Urinary bladder (tissue), 4 donors: ENCODE measurements around the gene USP34. TPM values are rescaled to one million over a fixed set of nuclear protein-coding genes. Genes with fewer than 3 reads are reported as not detected.
"Not testable (repeated sequence)": the region's sequence is repeated elsewhere in the genome, so short reads cannot be mapped to it uniquely, and the experiment has no call there.

Experiments used
- DNase-seq: peaks from one replicate; pipeline ENCODE4 v3.0.0-alpha.2; 2015; ENCODE audit errors: extremely low spot score
- H3K27ac ChIP-seq: one replicate; pipeline ENCODE4 v1.5.1; 2013; ENCODE audit warnings: low read depth, mild to moderate bottlenecking, moderate library complexity
- H3K36me3 ChIP-seq: one replicate; pipeline ENCODE4 v1.6.1; 2013; ENCODE audit warnings: mild to moderate bottlenecking, moderate library complexity; ENCODE audit not compliant: insufficient read depth
- H3K4me1 ChIP-seq: one replicate; pipeline ENCODE4 v1.6.1; 2013; ENCODE audit warnings: mild to moderate bottlenecking, moderate library complexity; ENCODE audit not compliant: insufficient read depth
- H3K4me3 ChIP-seq: one replicate; pipeline ENCODE4 v1.5.1; 2013; ENCODE audit warnings: low read depth, low read length
- WGBS: extraction: QIAGEN DNeasy Blood & Tissue Kit; methylation state at CpG from one replicate; pipeline ENCODE4 v1.1.7; 2013; 5-methylcytosine and 5-hydroxymethylcytosine counted together
- polyA plus RNA-seq: library from polyadenylated mRNA; stranded (reverse); fragments of 200-250 nt; gene quantifications from one replicate; pipeline ENCODE4 v1.2.3, GENCODE V29; 2013
- total RNA-seq: library from RNA; depleted of rRNA; stranded (reverse); fragments of >200 nt; gene quantifications from one replicate; pipeline ENCODE4 v1.2.3, GENCODE V29; 2014
- donor health status: healthy with polysubstance abuse.
- donor health status: healthy.

The USP34 gene
- total and polyA plus RNA-seq, 2 donors: 48.2 to 294 TPM

DNA sequence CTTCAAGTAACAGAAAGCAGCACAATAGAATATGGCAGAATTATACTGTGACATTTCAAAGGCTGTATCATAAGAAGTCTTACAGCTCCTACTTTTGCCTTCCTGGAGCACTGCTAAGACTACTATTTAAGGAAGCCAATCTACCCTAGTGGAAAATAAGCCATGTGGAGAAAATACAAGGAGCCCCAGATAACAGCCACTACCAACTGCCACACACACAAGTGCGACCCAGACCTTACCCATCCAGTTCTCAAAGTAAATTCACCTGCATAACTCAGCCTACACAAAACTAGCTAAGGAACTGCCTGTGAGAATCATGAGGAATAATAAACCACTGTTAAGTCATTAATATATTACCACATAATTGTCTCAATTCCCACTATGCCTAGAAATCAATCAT lies 66.4 kb downstream of the USP34 start:
- DNase-seq: no peak
- Histone ChIP-seq H3K36me3 (peaks cover 2% of the 10 kb centered on the region), H3K4me3 (no peak overlapping the region), H3K27ac (no peak overlapping the region), H3K4me1 (no peaks in the 10 kb centered on the region)
- 92% methylated on average over 1 of the region's 1 CpG for WGBS

DNA sequence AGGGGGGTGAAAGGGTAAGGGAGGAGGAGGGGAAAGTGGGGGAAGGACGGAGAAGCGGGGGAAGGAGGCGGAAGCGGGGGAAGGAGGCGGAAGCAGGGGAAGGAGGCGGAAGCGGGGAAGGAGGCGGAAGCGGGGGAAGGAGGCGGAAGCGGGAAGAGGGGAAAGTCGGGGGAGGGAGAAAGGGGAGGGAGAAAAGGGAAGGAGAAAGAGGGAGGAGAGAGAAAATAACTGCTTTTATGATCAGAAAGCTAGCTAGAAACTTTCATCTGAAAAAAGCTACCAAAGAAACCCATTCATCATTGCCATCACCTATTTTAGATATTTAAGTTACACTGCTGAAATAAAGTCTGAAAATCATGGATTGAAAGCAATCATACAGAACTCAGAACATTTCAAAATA lies 72.5 kb downstream of the USP34 start:
- no peak overlapping the region for H3K27ac ChIP-seq
- H3K4me3 ChIP-seq: no peak overlapping the region
- WGBS: 94% methylated on average over 12 of the region's 12 CpGs
- no peaks in the 10 kb centered on the region for H3K4me1 ChIP-seq
- DNase-seq: no peak
- no peaks in the 10 kb centered on the region for H3K36me3 ChIP-seq

DNA sequence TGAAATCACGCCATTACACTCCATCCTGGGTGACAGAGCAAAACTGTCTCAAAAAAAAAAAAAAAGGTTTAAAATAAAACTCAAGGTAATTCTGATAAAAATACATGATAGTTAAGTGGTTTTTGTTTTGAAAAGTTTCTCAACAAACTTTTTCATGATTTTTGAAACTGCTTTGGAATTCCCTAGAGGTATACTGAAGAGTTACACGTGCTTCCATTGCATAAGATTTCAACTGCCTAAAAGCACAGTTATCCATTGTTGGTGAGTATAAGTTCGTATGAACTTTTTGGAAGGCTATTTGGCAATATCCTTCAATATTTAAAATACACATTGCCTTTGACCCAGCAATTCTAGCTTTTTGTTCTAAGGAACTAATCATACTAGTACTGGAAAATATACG lies 74.9 kb downstream of the USP34 start:
- 93% methylated on average over 4 of the region's 4 CpGs for WGBS
- H3K27ac ChIP-seq: no peak overlapping the region
- no peaks in the 10 kb centered on the region for H3K4me1 ChIP-seq
- no peak overlapping the region for H3K4me3 ChIP-seq
- DNase-seq: no peak
- H3K36me3 ChIP-seq: no peaks in the 10 kb centered on the region

DNA sequence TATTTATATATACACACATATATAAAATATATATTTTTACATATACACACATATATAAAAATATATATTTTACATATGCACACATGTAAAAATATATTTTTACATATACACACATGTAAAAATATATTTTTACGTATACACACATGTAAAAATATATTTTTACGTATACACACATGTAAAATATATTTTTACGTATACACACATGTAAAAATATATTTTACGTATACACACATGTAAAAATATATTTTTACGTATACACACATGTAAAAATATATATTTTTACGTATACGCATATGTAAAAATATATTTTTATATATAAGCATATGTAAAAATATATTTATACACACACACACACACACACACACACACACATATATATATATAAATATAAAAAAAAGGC lies 83.3 kb downstream of the USP34 start:
- H3K4me1 ChIP-seq, H3K4me3 ChIP-seq, DNase-seq, H3K27ac ChIP-seq, H3K36me3 ChIP-seq: not testable (repeated sequence)
- 98% methylated on average over 7 of the region's 7 CpGs for WGBS

DNA sequence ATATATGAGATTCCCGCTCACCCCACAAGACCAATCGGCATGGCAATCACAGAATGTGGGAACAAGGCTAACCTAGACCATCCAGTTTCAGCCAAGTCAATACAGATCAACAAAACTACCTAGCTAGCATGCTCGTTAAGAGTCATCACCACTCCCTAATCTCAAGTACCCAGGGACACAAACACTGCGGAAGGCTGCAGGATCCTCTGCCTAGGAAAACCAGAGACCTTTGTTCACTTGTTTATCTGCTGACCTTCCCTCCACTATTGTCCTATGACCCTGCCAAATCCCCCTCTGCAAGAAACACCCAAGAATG lies 90.0 kb downstream of the USP34 start:
- H3K27ac ChIP-seq, H3K36me3 ChIP-seq, H3K4me3 ChIP-seq, H3K4me1 ChIP-seq, DNase-seq: not testable (repeated sequence)
- WGBS: 95% methylated on average over 4 of the region's 4 CpGs

DNA sequence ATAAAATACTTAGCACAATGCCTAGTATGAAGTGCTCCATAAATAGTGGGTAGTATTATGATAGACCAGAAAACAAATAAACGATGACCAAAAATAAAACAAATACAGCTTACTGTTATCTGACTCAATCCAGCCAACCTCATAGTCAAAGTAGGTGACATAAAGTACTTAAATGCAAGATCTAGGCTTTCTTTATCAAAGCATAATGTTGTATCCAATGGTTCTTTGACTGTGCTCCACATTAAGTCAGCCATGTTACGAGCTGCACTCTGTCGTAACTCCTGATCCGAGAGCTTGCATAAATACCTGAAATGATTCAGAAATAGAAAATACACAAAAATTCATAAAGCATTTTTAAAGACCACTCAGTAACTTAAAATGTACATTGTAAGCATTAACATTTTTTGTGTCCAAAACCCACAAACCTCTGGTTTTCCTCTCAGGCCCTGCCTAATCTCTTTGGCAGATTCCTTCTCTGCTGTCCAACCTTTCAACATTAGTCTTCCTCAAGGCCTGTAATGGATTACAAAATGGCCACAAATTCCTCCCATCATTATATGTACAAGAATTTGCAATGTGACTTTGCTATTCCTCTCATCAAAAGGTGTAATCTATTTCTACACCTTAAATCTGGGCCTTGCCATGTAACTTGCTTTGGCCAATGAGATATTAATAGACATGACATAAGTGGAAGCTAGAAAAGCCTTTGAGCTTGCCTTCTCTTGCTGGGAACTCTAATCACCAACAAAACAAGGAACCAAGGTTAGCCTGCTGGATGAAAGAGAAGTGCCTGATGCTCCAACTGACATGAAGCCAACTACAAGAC lies 90.6 kb downstream of the USP34 start:
- no peak overlapping the region for H3K4me3 ChIP-seq

DNA sequence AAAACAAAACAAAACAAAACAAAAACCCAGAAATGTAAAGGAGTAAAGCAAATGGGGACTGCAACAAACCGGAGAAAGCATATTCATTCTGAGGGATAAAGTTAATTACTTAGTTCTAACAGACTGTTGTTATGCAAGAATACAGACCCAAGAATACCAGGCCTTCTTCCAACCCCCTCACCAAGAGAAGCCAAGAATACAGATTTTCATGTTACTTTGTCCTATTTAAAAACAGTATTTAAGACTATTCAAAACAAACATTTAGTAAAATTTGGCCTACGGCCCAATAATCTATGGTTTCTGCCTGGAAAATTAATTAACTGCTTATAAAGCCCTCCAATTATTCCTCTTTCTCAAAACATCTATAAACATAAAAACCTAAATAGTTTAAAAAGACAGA lies 91.4 kb downstream of the USP34 start:
- Histone ChIP-seq H3K36me3 (no peaks in the 10 kb centered on the region), H3K4me3 (no peak overlapping the region), H3K4me1 (no peaks in the 10 kb centered on the region), H3K27ac (no peak overlapping the region)
- no peak for DNase-seq
- 84% methylated on average over 2 of the region's 2 CpGs for WGBS

More for the DNA sequence above, 90.6 kb downstream of the USP34 start:
- no peak for DNase-seq
- no peaks in the 10 kb centered on the region for H3K4me1 ChIP-seq
- WGBS: 92% methylated on average over 4 of the region's 4 CpGs
- H3K27ac ChIP-seq: no peak overlapping the region
- no peaks in the 10 kb centered on the region for H3K36me3 ChIP-seq

DNA sequence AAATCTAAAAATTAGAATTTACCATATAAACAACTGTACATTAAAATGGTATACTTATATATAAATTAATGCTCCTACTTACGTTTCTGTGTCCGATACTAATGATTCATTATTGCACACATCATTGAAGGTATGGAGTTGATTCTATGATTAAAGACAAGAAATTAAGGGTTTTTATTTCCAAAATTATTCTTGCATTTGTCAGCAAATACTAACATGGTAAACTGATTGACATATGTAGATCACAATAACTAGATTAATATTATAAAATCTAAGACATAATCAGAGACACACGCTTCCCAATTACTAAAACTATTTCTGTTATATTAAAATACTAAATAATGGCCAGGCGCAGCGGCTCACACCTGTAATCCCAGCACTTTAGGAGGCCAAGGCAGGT lies 92.6 kb downstream of the USP34 start:
- Histone ChIP-seq H3K27ac (no peak overlapping the region), H3K4me1 (no peaks in the 10 kb centered on the region), H3K36me3 (no peaks in the 10 kb centered on the region), H3K4me3 (no peak overlapping the region)
- WGBS: 98% methylated on average over 5 of the region's 5 CpGs
- no peak for DNase-seq

DNA sequence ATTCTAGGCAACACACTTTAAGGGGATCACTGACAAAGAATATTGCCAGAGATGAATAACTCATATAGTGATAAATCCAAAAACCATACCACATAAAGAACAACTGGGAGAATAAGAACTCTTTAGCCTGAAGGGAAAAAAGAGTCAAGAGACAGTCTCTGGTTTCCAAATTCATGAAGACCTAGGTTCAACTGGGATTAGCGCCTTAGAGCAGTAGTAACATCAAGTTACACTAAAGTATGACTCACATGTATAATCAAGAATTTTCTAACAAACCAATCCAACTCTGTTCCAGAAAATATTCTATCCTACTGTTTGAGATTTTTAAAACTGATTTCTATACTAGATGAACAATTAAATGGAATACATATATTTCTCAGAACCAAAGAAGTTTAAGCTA lies 93.8 kb downstream of the USP34 start:
- Histone ChIP-seq H3K4me1 (no peaks in the 10 kb centered on the region), H3K4me3 (no peak overlapping the region), H3K27ac (no peak overlapping the region), H3K36me3 (no peaks in the 10 kb centered on the region)
- DNase-seq: no peak
- WGBS: 47% methylated on average over 1 of the region's 1 CpG

DNA sequence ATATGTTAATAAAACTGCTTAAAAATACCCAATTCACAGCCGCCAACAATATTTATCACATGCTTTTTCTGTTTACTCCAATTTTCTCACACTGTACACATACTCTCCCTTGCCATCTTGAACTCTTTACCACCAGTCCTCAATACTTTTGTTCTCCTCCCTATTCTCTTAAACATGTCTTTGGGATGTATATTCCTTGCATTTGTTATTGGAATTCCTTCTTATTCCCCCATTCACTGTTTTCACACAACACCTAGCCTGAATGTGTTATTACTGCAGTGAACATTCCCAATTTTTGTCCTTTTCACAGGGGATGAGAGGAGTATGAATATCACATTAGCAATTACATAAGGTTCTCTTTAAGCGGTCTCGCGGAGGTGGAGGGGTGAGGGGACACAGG lies 94.7 kb downstream of the USP34 start:
- no peaks in the 10 kb centered on the region for H3K36me3 ChIP-seq
- no peak overlapping the region for H3K27ac ChIP-seq
- 100% methylated on average over 4 of the region's 4 CpGs for WGBS

DNA sequence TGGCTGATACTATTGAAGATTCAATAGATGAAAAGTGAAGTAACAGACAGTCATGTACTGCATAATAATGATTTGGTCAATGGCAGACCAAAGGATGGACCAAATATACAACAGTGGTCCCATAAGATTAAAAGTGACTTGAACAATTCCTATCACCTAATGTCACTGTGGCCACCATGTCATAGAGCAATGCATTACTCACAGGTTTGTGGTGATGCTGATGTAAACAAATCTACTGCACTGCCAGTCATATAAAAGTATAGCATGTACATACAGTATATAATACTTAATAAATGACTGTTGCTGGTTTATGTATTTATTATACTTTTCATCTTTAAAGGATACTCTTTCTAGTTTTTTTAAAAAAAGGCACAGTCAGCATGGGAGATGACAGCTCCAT lies 99.9 kb downstream of the USP34 start:
- no peaks in the 10 kb centered on the region for H3K36me3 ChIP-seq
- no peak overlapping the region for H3K27ac ChIP-seq
- no peak for DNase-seq
- H3K4me3 ChIP-seq: no peak overlapping the region
- H3K4me1 ChIP-seq: no peaks in the 10 kb centered on the region

More for the DNA sequence above, 94.7 kb downstream of the USP34 start:
- DNase-seq: no peak
- H3K4me1 ChIP-seq: no peaks in the 10 kb centered on the region
- H3K4me3 ChIP-seq: no peak overlapping the region

DNA sequence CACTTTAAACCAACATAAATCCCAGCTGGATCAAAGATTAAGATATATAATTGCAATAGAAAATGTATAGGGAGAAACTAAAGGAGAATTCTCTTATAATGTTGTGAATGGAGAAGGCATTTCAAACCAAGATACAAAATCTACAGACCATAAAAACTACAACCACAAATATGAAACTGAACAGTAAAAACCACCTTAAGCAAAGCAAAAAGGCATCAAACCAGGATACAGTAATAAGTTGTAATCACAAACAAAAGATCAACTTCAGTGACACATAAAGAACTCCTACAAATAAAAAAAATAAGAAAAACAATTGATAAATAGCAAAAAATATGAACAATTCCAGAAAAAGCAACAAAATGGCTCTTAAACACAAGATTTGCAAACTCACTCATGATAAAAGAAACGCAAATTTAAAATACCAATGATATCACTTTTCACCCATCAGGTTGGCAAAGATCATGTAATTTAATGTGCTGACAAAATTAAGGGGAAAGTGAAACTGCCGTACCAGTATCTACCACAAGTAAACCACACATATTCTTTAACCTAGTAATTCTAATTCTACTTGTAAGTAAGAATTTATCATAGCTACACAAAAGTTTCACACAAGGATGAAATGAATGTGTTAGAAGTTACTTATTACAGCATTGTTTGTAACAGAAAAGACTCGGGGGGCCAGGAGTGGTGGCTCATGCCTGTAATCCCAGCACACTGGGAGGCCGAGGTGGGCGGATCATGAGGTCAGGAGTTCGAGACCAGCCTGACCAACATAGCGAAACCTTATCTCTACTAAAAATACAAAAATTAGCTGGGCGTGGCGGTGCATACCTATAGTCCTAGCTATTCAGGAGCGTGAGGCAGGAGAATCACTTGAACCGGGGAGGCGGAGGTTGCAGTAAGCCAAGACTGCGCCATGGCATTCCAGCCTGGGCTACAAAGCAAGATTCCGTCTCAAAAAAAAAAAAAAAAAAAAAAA lies 101.9 kb downstream of the USP34 start:
- Histone ChIP-seq H3K4me1 (no peaks in the 10 kb centered on the region), H3K36me3 (peaks cover 2% of the 10 kb centered on the region), H3K27ac (no peak overlapping the region), H3K4me3 (no peak overlapping the region)
- no peak for DNase-seq
- 95% methylated on average over 14 of the region's 14 CpGs for WGBS

DNA sequence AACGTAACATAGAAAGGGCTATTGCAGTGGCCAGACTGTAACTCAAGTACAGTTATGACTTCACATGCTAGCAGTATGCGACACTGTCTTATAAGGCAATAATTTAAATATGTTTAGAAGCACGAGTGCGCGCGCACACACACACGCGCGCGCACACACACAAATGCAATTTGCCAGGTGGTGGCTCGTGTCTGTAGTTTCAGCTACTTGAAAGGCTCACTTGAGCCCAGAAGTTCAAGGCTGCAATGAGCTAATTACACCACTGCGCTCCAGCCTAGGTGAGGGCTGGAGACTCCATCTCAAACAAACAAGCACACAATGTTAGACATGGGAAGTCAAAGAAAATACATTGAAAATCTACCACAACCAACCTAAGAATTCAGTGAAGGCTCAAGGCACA lies 103.7 kb downstream of the USP34 start:
- Histone ChIP-seq H3K4me1 (no peaks in the 10 kb centered on the region), H3K4me3 (no peak overlapping the region), H3K36me3 (peaks cover 6% of the 10 kb centered on the region), H3K27ac (no peak overlapping the region)
- WGBS: 84% methylated on average over 12 of the region's 12 CpGs
- DNase-seq: no peak

DNA sequence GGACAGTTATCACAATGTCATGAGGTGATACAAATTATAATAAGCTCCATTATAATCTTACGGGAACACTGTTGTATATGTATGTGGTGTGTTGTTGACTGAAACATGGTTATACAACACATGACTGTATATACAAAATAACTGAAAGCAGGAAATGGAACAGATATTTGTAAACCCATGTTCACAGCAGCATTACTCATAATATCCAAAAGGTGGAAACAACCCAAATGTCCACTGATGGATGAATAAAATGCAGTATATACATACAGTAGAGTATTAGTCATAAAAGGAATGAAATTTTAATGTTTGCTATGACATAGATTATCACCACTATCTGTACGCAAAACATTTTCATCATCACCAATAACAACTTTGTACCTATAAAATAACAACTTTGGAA lies 107.3 kb downstream of the USP34 start:
- DNase-seq: no peak
- Histone ChIP-seq H3K27ac (no peak overlapping the region), H3K36me3 (peaks cover 8% of the 10 kb centered on the region), H3K4me3 (no peak overlapping the region), H3K4me1 (peaks cover 2% of the 10 kb centered on the region)
- 97% methylated on average over 2 of the region's 2 CpGs for WGBS
